DOHH2 (cell line): ENCODE results near the gene MZB1.

Experiments used
- H3F3A ChIP-seq: fragments of 200-600 bp; sonication (generic), shearing (Covaris generic); 2 replicates; pipeline ENCODE4 v1.6.0; 2016; ENCODE audit warnings: antibody characterized with exemption, mild to moderate bottlenecking; ENCODE audit not compliant: control insufficient read depth, insufficient read depth
- H3K27ac ChIP-seq: fragments of 200-600 bp; sonication (generic); 2 replicates; pipeline ENCODE4 v1.5.1; 2014; ENCODE audit warnings: low read depth, mild to moderate bottlenecking, low read length, moderate library complexity
- H3K27me3 ChIP-seq: fragments of 200-600 bp; sonication (generic); 2 replicates; pipeline ENCODE4 v1.6.1; 2014; ENCODE audit warnings: mild to moderate bottlenecking, low read length, mixed read lengths; ENCODE audit not compliant: control insufficient read depth
- H3K36me3 ChIP-seq: fragments of 200-600 bp; sonication (generic); 2 replicates; pipeline ENCODE4 v1.6.1; 2014; ENCODE audit warnings: mild to moderate bottlenecking, low read length, moderate library complexity, mixed read lengths; ENCODE audit not compliant: control insufficient read depth
- H3K4me1 ChIP-seq: fragments of 200-600 bp; sonication (generic); 2 replicates; pipeline ENCODE4 v1.6.1; 2014; ENCODE audit warnings: mild to moderate bottlenecking, low read length, mixed read lengths; ENCODE audit not compliant: control insufficient read depth
- H3K4me2 ChIP-seq: fragments of 200-600 bp; sonication (generic); 2 replicates; pipeline ENCODE4 v1.6.0; 2014; ENCODE audit warnings: mild to moderate bottlenecking, low read length, moderate library complexity
- H3K4me3 ChIP-seq: fragments of 200-600 bp; sonication (generic); 2 replicates; pipeline ENCODE4 v1.5.1; 2014; ENCODE audit warnings: mild to moderate bottlenecking, low read length, mixed read lengths
- H3K79me2 ChIP-seq: fragments of 200-600 bp; sonication (generic); 2 replicates; pipeline ENCODE4 v1.6.1; 2014; ENCODE audit warnings: mild to moderate bottlenecking, low read length, mixed read lengths; ENCODE audit not compliant: control insufficient read depth
- H3K9me2 ChIP-seq: fragments of 200-600 bp; sonication (generic); replicated peaks from 2 replicates; pipeline ENCODE4 v1.6.1; 2014; ENCODE audit warnings: mild to moderate bottlenecking, low read length, mixed read lengths; ENCODE audit not compliant: control insufficient read depth
- H3K9me3 ChIP-seq: fragments of 200-600 bp; sonication (generic); 2 replicates; pipeline ENCODE4 v1.6.1; 2014; ENCODE audit warnings: antibody characterized with exemption, low read length, mixed read lengths; ENCODE audit not compliant: control insufficient read depth, insufficient read depth
- H4K20me1 ChIP-seq: fragments of 200-600 bp; sonication (generic); 2 replicates; pipeline ENCODE4 v1.6.0; 2014; ENCODE audit warnings: low read depth, mild to moderate bottlenecking, antibody characterized with exemption, low read length, moderate library complexity; ENCODE audit not compliant: control insufficient read depth, insufficient read depth
- EZH2phosphoT487 ChIP-seq: fragments of 200-600 bp; sonication (generic); IDR thresholded peaks from 2 replicates; pipeline ENCODE4 v1.6.1; 2017; ENCODE audit warnings: borderline replicate concordance, mild to moderate bottlenecking, antibody characterized with exemption, low read length, moderate library complexity, mixed read lengths
- TF ChIP-seq, protein P1 (sequence below): fragments of 200-600 bp; sonication (generic); IDR thresholded peaks from one replicate; pipeline ENCODE4 v1.5.1; 2014; ENCODE audit warnings: antibody characterized with exemption, mild to moderate bottlenecking, low read depth, low read length; ENCODE audit not compliant: poor library complexity, severe bottlenecking

MZB1 gene

GRCh38 chr5:139435676-139436075 is 46.0 kb upstream of the MZB1 start:
- H3K36me3 ChIP-seq = no peaks in the 10 kb centered on the region
- TF ChIP-seq, protein P1, sequence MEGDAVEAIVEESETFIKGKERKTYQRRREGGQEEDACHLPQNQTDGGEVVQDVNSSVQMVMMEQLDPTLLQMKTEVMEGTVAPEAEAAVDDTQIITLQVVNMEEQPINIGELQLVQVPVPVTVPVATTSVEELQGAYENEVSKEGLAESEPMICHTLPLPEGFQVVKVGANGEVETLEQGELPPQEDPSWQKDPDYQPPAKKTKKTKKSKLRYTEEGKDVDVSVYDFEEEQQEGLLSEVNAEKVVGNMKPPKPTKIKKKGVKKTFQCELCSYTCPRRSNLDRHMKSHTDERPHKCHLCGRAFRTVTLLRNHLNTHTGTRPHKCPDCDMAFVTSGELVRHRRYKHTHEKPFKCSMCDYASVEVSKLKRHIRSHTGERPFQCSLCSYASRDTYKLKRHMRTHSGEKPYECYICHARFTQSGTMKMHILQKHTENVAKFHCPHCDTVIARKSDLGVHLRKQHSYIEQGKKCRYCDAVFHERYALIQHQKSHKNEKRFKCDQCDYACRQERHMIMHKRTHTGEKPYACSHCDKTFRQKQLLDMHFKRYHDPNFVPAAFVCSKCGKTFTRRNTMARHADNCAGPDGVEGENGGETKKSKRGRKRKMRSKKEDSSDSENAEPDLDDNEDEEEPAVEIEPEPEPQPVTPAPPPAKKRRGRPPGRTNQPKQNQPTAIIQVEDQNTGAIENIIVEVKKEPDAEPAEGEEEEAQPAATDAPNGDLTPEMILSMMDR = no peak
- no peak for TF ChIP-seq EZH2phosphoT487
- no peaks in the 10 kb centered on the region for H3K79me2 ChIP-seq
- H3K4me2 ChIP-seq = no peak overlapping the region
- H3K4me1 ChIP-seq = peaks cover 13% of the 10 kb centered on the region
- H3F3A ChIP-seq = no peaks in the 10 kb centered on the region
- no peak overlapping the region for H3K4me3 ChIP-seq
- H3K9me2 ChIP-seq = no peaks in the 10 kb centered on the region
- H3K27ac ChIP-seq = no peak overlapping the region
- no peaks in the 10 kb centered on the region for H4K20me1 ChIP-seq
- no peaks in the 10 kb centered on the region for H3K27me3 ChIP-seq
- H3K9me3 ChIP-seq = no peaks in the 10 kb centered on the region

GRCh38 chr5:139431706-139432105 is 42.0 kb upstream of the MZB1 start:
- Histone ChIP-seq H3K9me3 (no peaks in the 10 kb centered on the region), H3K27ac (no peak overlapping the region), H3K27me3 (no peaks in the 10 kb centered on the region), H3K4me1 (no peaks in the 10 kb centered on the region), H4K20me1 (no peaks in the 10 kb centered on the region), H3K79me2 (no peaks in the 10 kb centered on the region), H3K4me2 (no peak overlapping the region), H3K4me3 (no peak overlapping the region), H3F3A (no peaks in the 10 kb centered on the region), H3K36me3 (no peaks in the 10 kb centered on the region), H3K9me2 (no peaks in the 10 kb centered on the region)
- TF ChIP-seq, protein P1 = no peak
- no peak for TF ChIP-seq EZH2phosphoT487

- H3K79me2 ChIP-seq = no peaks in the 10 kb centered on the region
- no peaks in the 10 kb centered on the region for H4K20me1 ChIP-seq
- no peak overlapping the region for H3K4me3 ChIP-seq
- no peaks in the 10 kb centered on the region for H3K9me3 ChIP-seq
- H3K27me3 ChIP-seq = no peaks in the 10 kb centered on the region
- no peaks in the 10 kb centered on the region for H3K36me3 ChIP-seq
- no peaks in the 10 kb centered on the region for H3K9me2 ChIP-seq
- H3K4me2 ChIP-seq = no peak overlapping the region
- H3K4me1 ChIP-seq = no peaks in the 10 kb centered on the region
- TF ChIP-seq, protein P1 = no peak
- no peak for TF ChIP-seq EZH2phosphoT487
- H3F3A ChIP-seq = no peaks in the 10 kb centered on the region
- no peak overlapping the region for H3K27ac ChIP-seq
Observed at GRCh38 chr5:139430015-139430414, 40.3 kb upstream of the MZB1 start.
